ENCODE measurements around the gene ARPC5.

The ARPC5 gene

GRCh38 chr1:183586455-183586854 is 49.1 kb downstream of the ARPC5 start:
- DNase-seq (ENCODE audit: low spot score) = no peak

GRCh38 chr1:183585038-183585437 is 50.5 kb downstream of the ARPC5 start:
- DNase-seq (ENCODE audit: low spot score) = no peak

GRCh38 chr1:183584147-183584546 is 51.4 kb downstream of the ARPC5 start:
- DNase-seq (ENCODE audit: low spot score) = no peak

- no peak for DNase-seq (ENCODE audit: low spot score)
Observed at GRCh38 chr1:183583466-183583865, 52.1 kb downstream of the ARPC5 start.

- DNase-seq (ENCODE audit: low spot score) = no peak
Observed at GRCh38 chr1:183582021-183582713, 53.4 kb downstream of the ARPC5 start.

- no peak for DNase-seq (ENCODE audit: low spot score)
Observed at GRCh38 chr1:183580281-183580682, 55.3 kb downstream of the ARPC5 start.

GRCh38 chr1:183578856-183579255 is 56.7 kb downstream of the ARPC5 start:
- DNase-seq (ENCODE audit: low spot score) = no peak

- no peak for DNase-seq (ENCODE audit: low spot score)
Observed at GRCh38 chr1:183577897-183578465, 57.6 kb downstream of the ARPC5 start.

GRCh38 chr1:183576537-183576936 is 59.0 kb downstream of the ARPC5 start:
- DNase-seq (ENCODE audit: low spot score) = no peak

GRCh38 chr1:183575606-183576005 is 60.0 kb downstream of the ARPC5 start:
- no peak for DNase-seq (ENCODE audit: low spot score)

- DNase-seq (ENCODE audit: low spot score) = no peak
Observed at GRCh38 chr1:183572721-183573120, 62.9 kb downstream of the ARPC5 start.

- no peak for DNase-seq (ENCODE audit: low spot score)
Observed at GRCh38 chr1:183571678-183572268, 63.8 kb downstream of the ARPC5 start.
